A549 (cell line): ENCODE results near the gene DUSP23. TPM values are rescaled to one million over a fixed set of nuclear protein-coding genes. Genes with fewer than 3 reads are reported as not detected.

Experiments used
- ATAC-seq, 2 experiments: fragments of 200-7000 bp in 1 of 2; fragments of >200 bp in 1 of 2; cut with Nextera tagmentation in 1 of 2; cut with Tn5 transposase in 1 of 2; 3 replicates each; pipeline versions ENCODE4 v1.8.0 to v1.9.1; 2018 to 2020; ENCODE audit warnings: mild to moderate bottlenecking in 1 of 2, moderate library complexity in 1 of 2
- CTCF ChIA-PET: fragments of 300-600 bp; sonication (Branson Sonifier 250); formaldehyde crosslinking; extraction: SDS; loops from one replicate; lab custom pipeline; 2021; ENCODE audit warnings: antibody characterized with exemption, inconsistent platforms; lab: Yijun Ruan, JAX
- POLR2A ChIA-PET: fragments of 350-600 bp; formaldehyde crosslinking; extraction: SDS; loops from one replicate; lab custom pipeline; 2021; ENCODE audit warnings: antibody characterized with exemption, inconsistent platforms; lab: Yijun Ruan, JAX
- DNase-seq, 2 experiments: peaks; one replicate each; pipeline versions ENCODE4 v3.0.0 to v3.0.0-alpha.2; 2011 to 2016; ENCODE audit warnings: low read depth in 1 of 2, low spot score in 1 of 2
- FAIRE-seq: peaks from 2 replicates; lab custom pipeline; 2011; peaks lifted over from hg19 to GRCh38; lab: Jason Lieb, UNC
- H3K27ac ChIP-seq, 2 experiments: fragments of >200 bp; sonication (Bioruptor Twin); formaldehyde crosslinking; 3 replicates each; pipeline ENCODE4 v1.5.1; 2016 to 2017
- H3K4me1 ChIP-seq: fragments of >200 bp; sonication (Bioruptor Twin); formaldehyde crosslinking; 3 replicates; pipeline ENCODE4 v1.6.1; 2016
- H3K4me2 ChIP-seq: fragments of >200 bp; sonication (Bioruptor Twin); formaldehyde crosslinking; 3 replicates; pipeline ENCODE4 v1.6.1; 2016
- H3K4me3 ChIP-seq: fragments of >200 bp; sonication (Bioruptor Twin); formaldehyde crosslinking; 3 replicates; pipeline ENCODE4 v1.5.1; 2016
- H3K9me3 ChIP-seq: fragments of >200 bp; sonication (Bioruptor Twin); formaldehyde crosslinking; 3 replicates; pipeline ENCODE4 v1.6.1; 2016
- CHD2 ChIP-seq: fragments of 150-350 bp; IDR thresholded peaks from 2 replicates; pipeline ENCODE4 v1.6.1; 2014; ENCODE audit warnings: low read length; ENCODE audit not compliant: partially characterized antibody
- EHF ChIP-seq: fragments of 250-450 bp; sonication (Bioruptor Pico); IDR thresholded peaks from 2 replicates; pipeline ENCODE4 v1.5.0; 2020; ENCODE audit warnings: mild to moderate bottlenecking
- EP300 ChIP-seq, 2 experiments: fragments of >200 bp; sonication (Bioruptor Twin); formaldehyde crosslinking; IDR thresholded peaks; 2 replicates in 1 of 2; 3 replicates in 1 of 2; pipeline ENCODE4 v1.6.1; 2016 to 2017
- FOSB ChIP-seq: fragments of 250-450 bp; sonication (Bioruptor Pico); IDR thresholded peaks from 2 replicates; pipeline ENCODE4 v1.5.0; 2020; ENCODE audit warnings: mild to moderate bottlenecking, moderate library complexity
- HDAC2 ChIP-seq: fragments of 200-600 bp; sonication (generic); IDR thresholded peaks from 2 replicates; pipeline ENCODE4 v1.6.1; 2016
- HOXA7 ChIP-seq: fragments of 250-450 bp; sonication (Bioruptor Pico); IDR thresholded peaks from 2 replicates; pipeline ENCODE4 v1.5.0; 2020; ENCODE audit warnings: mild to moderate bottlenecking, moderate library complexity
- HOXB13 ChIP-seq: fragments of 250-450 bp; sonication (Bioruptor Pico); IDR thresholded peaks from 2 replicates; pipeline ENCODE4 v1.5.0; 2020; ENCODE audit warnings: low read depth, mild to moderate bottlenecking, moderate library complexity
- KDM5A ChIP-seq: fragments of 200-600 bp; sonication (generic); IDR thresholded peaks from 2 replicates; pipeline ENCODE4 v1.6.1; 2016; ENCODE audit warnings: antibody characterized with exemption, mild to moderate bottlenecking
- MAZ ChIP-seq: fragments of 150-350 bp; IDR thresholded peaks from 2 replicates; pipeline ENCODE4 v1.6.1; 2014; ENCODE audit warnings: antibody characterized with exemption, low read depth, low read length, borderline replicate concordance
- NPAS2 ChIP-seq: fragments of 250-450 bp; sonication (Bioruptor Pico); IDR thresholded peaks from 2 replicates; pipeline ENCODE4 v1.8.0; 2022; ENCODE audit warnings: mild to moderate bottlenecking, moderate library complexity, borderline replicate concordance
- NR3C1 ChIP-seq: fragments of >200 bp; sonication (Bioruptor Twin); formaldehyde crosslinking; IDR thresholded peaks from 3 replicates; pipeline ENCODE4 v1.6.1; 2017
- PHF8 ChIP-seq: fragments of 200-600 bp; sonication (generic); IDR thresholded peaks from 2 replicates; pipeline ENCODE4 v1.6.1; 2016; ENCODE audit warnings: low read depth, mild to moderate bottlenecking, antibody characterized with exemption, moderate library complexity, borderline replicate concordance
- POLR2A ChIP-seq: IDR thresholded peaks from 2 replicates; pipeline ENCODE4 v1.6.1; 2012; ENCODE audit warnings: mild to moderate bottlenecking, low read length
- RARB ChIP-seq: fragments of 250-450 bp; sonication (Bioruptor Pico); IDR thresholded peaks from 2 replicates; pipeline ENCODE4 v1.8.0; 2021; ENCODE audit warnings: mild to moderate bottlenecking, moderate library complexity
- RCOR1 ChIP-seq: fragments of 150-350 bp; IDR thresholded peaks from 2 replicates; pipeline ENCODE4 v1.6.1; 2014; ENCODE audit warnings: antibody characterized with exemption, low read length, low read depth
- RFX5 ChIP-seq: fragments of 450-650 bp; IDR thresholded peaks from 2 replicates; pipeline ENCODE4 v1.7.1; 2014; ENCODE audit warnings: antibody characterized with exemption, mild to moderate bottlenecking, moderate library complexity
- RNF2 ChIP-seq: fragments of 200-600 bp; sonication (generic); IDR thresholded peaks from 2 replicates; pipeline ENCODE4 v1.6.1; 2016; ENCODE audit warnings: low read depth, mild to moderate bottlenecking, antibody characterized with exemption, moderate library complexity, borderline replicate concordance
- ZNF302 ChIP-seq: fragments of 250-450 bp; sonication (Bioruptor Pico); IDR thresholded peaks from 2 replicates; pipeline ENCODE4 v1.9.0; 2021; ENCODE audit warnings: inconsistent platforms, mild to moderate bottlenecking, moderate library complexity
- whole genome bisulfite sequencing: methylation state at CpG from one replicate; pipeline ENCODE4 v1.1.6; 2017; ENCODE audit errors: missing lambda C conversion rate; 5-methylcytosine and 5-hydroxymethylcytosine counted together
- polyA plus RNA-seq, 4 experiments: library from polyadenylated mRNA; depleted of rRNA in 3 of 4; stranded (reverse); fragments of >200 nt; fragmentation: RNase III in 1 of 4; extraction: RNeasy Plus Mini Kit Qiagen cat#74134 plus additional on column Dnase treatment in 1 of 4; gene quantifications; 2 replicates in 3 of 4; 3 replicates in 1 of 4; pipeline ENCODE4 v1.2.3, GENCODE V29; 2011 to 2017

Gene DUSP23
- polyA plus RNA-seq, 2 of the 4 experiments (the other 2 are of a cell fraction): 32.3 to 60.1 TPM

- 79% methylated on average over 8 of the region's 8 CpGs for WGBS
- Histone ChIP-seq H3K9me3 (no peaks in the 10 kb centered on the region), H3K4me2 (no peak overlapping the region), H3K4me3 (no peak overlapping the region), H3K4me1 (no peaks in the 10 kb centered on the region), H3K27ac (no peak overlapping the region)
- no peak for TF ChIP-seq HDAC2
- no peak for TF ChIP-seq CHD2
- no peak for TF ChIP-seq RARB
- no peak for TF ChIP-seq FOSB (CRISPR knock-in tag)
- TF ChIP-seq EP300 (IDR thresholded peaks at IDR 0.05): no peak
- no peak for TF ChIP-seq RCOR1
- TF ChIP-seq NR3C1: no peak
- POLR2A ChIA-PET: no interaction called here
- ATAC-seq (no peak), DNase-seq (no peak), FAIRE-seq (no peak)
- CTCF ChIA-PET: interaction anchor here (0.8 to 8.9 kb wide), 7 partner anchors 11 to 61 kb away, joined by 3 to 55 read pairs (median 8); no protein-coding TSS in a partner anchor
These were observed 50.0 kb downstream of the DUSP23 start for GRCh38 chr1:159830722-159831121.

- POLR2A ChIA-PET: no interaction called here
- DNase-seq: no peak
These were observed 50.8 kb downstream of the DUSP23 start for GRCh38 chr1:159831412-159832141.

More at GRCh38 chr1:159831412-159832141, 50.8 kb downstream of the DUSP23 start:
- Histone ChIP-seq H3K4me2 (no peak overlapping the region), H3K4me1 (no peaks in the 10 kb centered on the region)
- no peak for ATAC-seq
- no peak for TF ChIP-seq POLR2A
- TF ChIP-seq EHF (CRISPR knock-in tag): no peak
- no peak for TF ChIP-seq ZNF302
- TF ChIP-seq RNF2: no peak
- TF ChIP-seq KDM5A: no peak
- TF ChIP-seq RCOR1: no peak
- no peak for TF ChIP-seq MAZ
- no peak for TF ChIP-seq HOXB13 (CRISPR knock-in tag)
- no peak for TF ChIP-seq RFX5
- TF ChIP-seq PHF8: no peak
- no peak for TF ChIP-seq NPAS2 (CRISPR knock-in tag)
- TF ChIP-seq HOXA7: no peak
- TF ChIP-seq, all 56 proteins: peak for 0
- no peak for FAIRE-seq
- Histone ChIP-seq H3K9me3 (no peaks in the 10 kb centered on the region), H3K27ac (no peak overlapping the region), H3K4me3 (no peak overlapping the region)
- WGBS: 65% methylated on average over 7 of the region's 7 CpGs
- CTCF ChIA-PET: interaction anchor here (0.7 to 8.9 kb wide), 7 partner anchors 10 to 671 kb away, joined by 3 to 55 read pairs (median 4); no protein-coding TSS in a partner anchor

Other genes starting within 250 kb of the DUSP23 start
- gene OR10J5, start 245.0 kb upstream of the DUSP23 start, polyA plus RNA-seq (2011; rRNA removed): not detected in 2 replicates
- gene OR10J5, start 245.0 kb upstream of the DUSP23 start, polyA plus RNA-seq (2017; fragmentation: RNase III; extraction: RNeasy Plus Mini Kit Qiagen cat#74134 plus additional on column Dnase treatment): not detected in 3 replicates
- not detected in 2 replicates for gene APCS, start 193.1 kb upstream of the DUSP23 start, polyA plus RNA-seq (2011; rRNA removed)
- gene APCS, start 193.1 kb upstream of the DUSP23 start, polyA plus RNA-seq (2017; fragmentation: RNase III; extraction: RNeasy Plus Mini Kit Qiagen cat#74134 plus additional on column Dnase treatment): not detected in 3 replicates
- gene CRP, start 66.4 kb upstream of the DUSP23 start, polyA plus RNA-seq (2011; rRNA removed): not detected in 2 replicates
- not detected in 3 replicates for gene CRP, start 66.4 kb upstream of the DUSP23 start, polyA plus RNA-seq (2017; fragmentation: RNase III; extraction: RNeasy Plus Mini Kit Qiagen cat#74134 plus additional on column Dnase treatment)
- gene FCRL6, start 21.4 kb downstream of the DUSP23 start, polyA plus RNA-seq (2011; rRNA removed): not detected in 2 replicates
- gene FCRL6, start 21.4 kb downstream of the DUSP23 start, polyA plus RNA-seq (2017; fragmentation: RNase III; extraction: RNeasy Plus Mini Kit Qiagen cat#74134 plus additional on column Dnase treatment): not detected in 3 replicates
- not detected in 2 replicates for gene SLAMF8, start 45.9 kb downstream of the DUSP23 start, polyA plus RNA-seq (2011; rRNA removed)
- 0.07 TPM in 1 of 3 replicates, not detected in the others for gene SLAMF8, start 45.9 kb downstream of the DUSP23 start, polyA plus RNA-seq (2017; fragmentation: RNase III; extraction: RNeasy Plus Mini Kit Qiagen cat#74134 plus additional on column Dnase treatment)
- gene VSIG8, start 81.7 kb downstream of the DUSP23 start, polyA plus RNA-seq (2011; rRNA removed): 0.04 TPM in 1 of 2 replicates, not detected in the other
- 0.05 to 0.09 TPM in 2 of 3 replicates, not detected in the other for gene VSIG8, start 81.7 kb downstream of the DUSP23 start, polyA plus RNA-seq (2017; fragmentation: RNase III; extraction: RNeasy Plus Mini Kit Qiagen cat#74134 plus additional on column Dnase treatment)
- gene CFAP45, start 119.2 kb downstream of the DUSP23 start, polyA plus RNA-seq (2011; rRNA removed): 0.50 and 0.67 TPM in 2 replicates
- gene CFAP45, start 119.2 kb downstream of the DUSP23 start, polyA plus RNA-seq (2017; fragmentation: RNase III; extraction: RNeasy Plus Mini Kit Qiagen cat#74134 plus additional on column Dnase treatment): 0.76 to 0.89 TPM (median 0.87 TPM) in 3 replicates
- 533 and 536 TPM in 2 replicates for gene TAGLN2, start 144.5 kb downstream of the DUSP23 start, polyA plus RNA-seq (2011; rRNA removed)
- gene TAGLN2, start 144.5 kb downstream of the DUSP23 start, polyA plus RNA-seq (2017; fragmentation: RNase III; extraction: RNeasy Plus Mini Kit Qiagen cat#74134 plus additional on column Dnase treatment): 781 to 811 TPM (median 806 TPM) in 3 replicates
- 0.05 and 0.06 TPM in 2 replicates for gene IGSF9, start 164.7 kb downstream of the DUSP23 start, polyA plus RNA-seq (2011; rRNA removed)
- gene IGSF9, start 164.7 kb downstream of the DUSP23 start, polyA plus RNA-seq (2017; fragmentation: RNase III; extraction: RNeasy Plus Mini Kit Qiagen cat#74134 plus additional on column Dnase treatment): 0.49 to 0.54 TPM (median 0.50 TPM) in 3 replicates
- 0.21 and 0.25 TPM in 2 replicates for gene SLAMF9, start 173.3 kb downstream of the DUSP23 start, polyA plus RNA-seq (2011; rRNA removed)
- 0.16 to 0.28 TPM (median 0.22 TPM) in 3 replicates for gene SLAMF9, start 173.3 kb downstream of the DUSP23 start, polyA plus RNA-seq (2017; fragmentation: RNase III; extraction: RNeasy Plus Mini Kit Qiagen cat#74134 plus additional on column Dnase treatment)